A673 (cell line): ENCODE results near the gene RIC1.

ENCODE experiments used
- CTCF ChIP-seq: fragments of 300-800, 200-600 bp; sonication (generic); conservative IDR thresholded peaks from 2 replicates; pipeline ENCODE4 v1.5.1; 2017; ENCODE audit warnings: low read depth, mild to moderate bottlenecking, antibody characterized with exemption, low read length, moderate library complexity, mixed read lengths
- EZH2 ChIP-seq: fragments of 200-600 bp; sonication (generic); IDR thresholded peaks from 2 replicates; pipeline ENCODE4 v1.6.1; 2017; ENCODE audit warnings: borderline replicate concordance, low read depth, mild to moderate bottlenecking, mixed read lengths, antibody characterized with exemption, low read length; ENCODE audit not compliant: poor library complexity, severe bottlenecking

- no peak for TF ChIP-seq CTCF
- no peak for TF ChIP-seq EZH2
Observed at GRCh38 chr9:5811751-5812150, 182.8 kb downstream of the RIC1 start.
